Measurements from ENCODE around the gene RNF25. TPM values are rescaled to one million over a fixed set of nuclear protein-coding genes. Genes with fewer than 3 reads are reported as not detected.

RNF25 gene
- total and polyA plus RNA-seq, 2 of the 8 experiments (the other 6 are each of a cell fraction or from before 2014, with no cell fraction given): 19.6 to 29.6 TPM

DNA sequence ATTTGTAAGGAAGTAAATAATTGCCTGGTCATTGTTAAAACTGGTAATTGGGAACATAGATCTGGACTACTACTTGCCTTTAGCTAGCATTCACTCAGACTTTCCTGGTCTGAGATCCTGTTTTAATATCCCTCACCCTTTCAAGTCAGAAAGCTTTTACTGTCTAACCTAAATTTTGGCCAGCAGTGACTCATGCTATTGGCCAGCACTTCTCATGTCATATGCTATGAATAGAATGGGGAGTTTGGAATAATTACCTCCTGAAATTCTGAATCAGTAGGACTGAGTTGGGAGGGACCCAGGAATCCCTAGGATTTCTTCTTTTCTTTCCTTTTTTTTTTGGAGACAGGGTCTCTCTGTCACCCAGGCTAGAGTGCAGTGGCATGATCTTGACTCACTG lies 19.4 kb upstream of the RNF25 start:
- DNase-seq (ENCODE audit: low read depth in 1 of 2, low spot score in 2 of 2) (no peak), FAIRE-seq (no peak)
- Histone ChIP-seq H4K8ac (ENCODE audit: extremely low read depth, insufficient read depth, low read length) (no peak overlapping the region), H3K56ac (replicated peaks; ENCODE audit: insufficient read length, low read depth, low read length) (no peak overlapping the region), H2BK12ac (ENCODE audit: low read depth, low read length) (no peak overlapping the region), H2BK120ac (replicated peaks; ENCODE audit: low read depth, low read length) (no peak overlapping the region), H3K9ac (replicated peaks in 1 of 4; ENCODE audit: extremely low read depth in 1 of 4, low read depth in 3 of 4, low read length in 3 of 4) (no peak overlapping the region), H3K36me3 (ENCODE audit: control insufficient read depth in 2 of 4, insufficient read depth in 4 of 4, low read length in 3 of 4) (peaks cover 0 to 28% (median 13%) of the 10 kb centered on the region in 4 experiments; a peak in 5 of 8 replicates), H3K14ac (ENCODE audit: insufficient read length) (no peak overlapping the region), H2BK20ac (ENCODE audit: low read length) (no peak overlapping the region), H2BK5ac (ENCODE audit: low read depth, low read length) (no peak overlapping the region), H3K79me2 (ENCODE audit: control insufficient read depth in 1 of 2, insufficient read depth in 2 of 2, low read length in 2 of 2) (no peaks in the 10 kb centered on the region), H3K79me1 (ENCODE audit: low read depth, low read length) (no peaks in the 10 kb centered on the region), H3K4me1 (replicated peaks in 1 of 4; ENCODE audit: control insufficient read depth in 3 of 4, insufficient read depth in 4 of 4, low read length in 3 of 4) (no peaks in the 10 kb centered on the region), H3K9me3 (ENCODE audit: insufficient read depth in 2 of 2, low read depth in 1 of 2, low read length in 1 of 2) (no peaks in the 10 kb centered on the region), H3K4me3 (ENCODE audit: extremely low read depth in 1 of 4, insufficient read depth in 2 of 4, low read depth in 3 of 4, low read length in 4 of 4) (no peak overlapping the region), H4K5ac (ENCODE audit: insufficient read length, low read depth, low read length) (no peak overlapping the region), H2BK15ac (ENCODE audit: low read length) (no peak overlapping the region), H3K4me2 (ENCODE audit: insufficient read depth in 1 of 2, low read depth in 2 of 2, low read length in 2 of 2) (no peak overlapping the region), H4K91ac (replicated peaks; ENCODE audit: insufficient read length, low read length) (no peak overlapping the region), H3K18ac (ENCODE audit: extremely low read depth, low read length) (no peak overlapping the region), H4K20me1 (replicated peaks in 1 of 2; ENCODE audit: control insufficient read depth in 1 of 2, insufficient read depth in 2 of 2, low read length in 2 of 2) (no peaks in the 10 kb centered on the region), H3K27me3 (replicated peaks in 1 of 4; ENCODE audit: control insufficient read depth in 3 of 4, extremely low read depth in 1 of 4, insufficient read depth in 3 of 4, low read length in 3 of 4) (no peaks in the 10 kb centered on the region), H3K27ac (ENCODE audit: low read depth, low read length) (no peak overlapping the region), H2AFZ (ENCODE audit: low read length) (no peak overlapping the region), H3K4ac (replicated peaks; ENCODE audit: insufficient read length, low read depth, low read length) (no peak overlapping the region), H3K23me2 (ENCODE audit: low read depth, low read length) (no peaks in the 10 kb centered on the region; the same call in 1 of the 2 replicates), H2AK5ac (ENCODE audit: low read depth, low read length) (no peak overlapping the region), H3K23ac (ENCODE audit: insufficient read length) (no peak overlapping the region)
- ChIA-PET POLR2A (ENCODE audit: partially characterized antibody) (no interaction called here), CTCF (ENCODE audit: partially characterized antibody) (interaction anchor here (0.6 to 0.7 kb wide), 2 partner anchors 19 to 275 kb away, joined by 3 read pairs; partner anchors contain the start of genes RNF25 and STK36)
- TF ChIP-seq CBX5 (IDR thresholded peaks at IDR 0.05; ENCODE audit: low read depth, low read length): no peak
- TF ChIP-seq JUN (IDR thresholded peaks at IDR 0.05; ENCODE audit: low read depth, low read length): no peak
- TF ChIP-seq GABPA (IDR thresholded peaks at IDR 0.05; ENCODE audit: borderline replicate concordance, insufficient read depth, low read length): no peak
- TF ChIP-seq RBBP5 (IDR thresholded peaks at IDR 0.05; ENCODE audit: borderline replicate concordance, low read depth, low read length): no peak
- TF ChIP-seq RNF2 (IDR thresholded peaks at IDR 0.05; ENCODE audit: borderline replicate concordance, low read depth, low read length, missing control alignments, poor library complexity, severe bottlenecking): no peak
- TF ChIP-seq MAFK (IDR thresholded peaks at IDR 0.05; ENCODE audit: low read depth, low read length): no peak
- TF ChIP-seq EP300 (IDR thresholded peaks at IDR 0.05; ENCODE audit: borderline replicate concordance in 1 of 2, low read depth in 2 of 2, low read length in 2 of 2): no peak
- TF ChIP-seq CBX8 (IDR thresholded peaks at IDR 0.05; ENCODE audit: borderline replicate concordance, low read depth, low read length): no peak
- no peak for TF ChIP-seq RAD21 (IDR thresholded peaks at IDR 0.05 in 1 of 2, conservative IDR thresholded peaks at IDR 0.05 in 1 of 2; ENCODE audit: low read depth in 2 of 2, low read length in 2 of 2)
- no peak for TF ChIP-seq YY1 (IDR thresholded peaks at IDR 0.05; ENCODE audit: low read depth, low read length)
- no peak for TF ChIP-seq KDM4A (IDR thresholded peaks at IDR 0.05; ENCODE audit: low read depth, low read length, severe bottlenecking)
- TF ChIP-seq FOSL1 (IDR thresholded peaks at IDR 0.05; ENCODE audit: insufficient read depth, low read depth, low read length): no peak
- TF ChIP-seq POLR2A (IDR thresholded peaks at IDR 0.05; ENCODE audit: control extremely low read depth in 1 of 2, low read depth in 2 of 2, low read length in 2 of 2): no peak
- TF ChIP-seq BCL11A (IDR thresholded peaks at IDR 0.05; ENCODE audit: low read depth in 2 of 2, low read length in 2 of 2): no peak
- TF ChIP-seq HDAC6 (IDR thresholded peaks at IDR 0.05; ENCODE audit: low read depth, low read length): no peak

All from H1 (cell line).